K562 (cell line): ENCODE results near the gene KBTBD13. TPM values are rescaled to one million over a fixed set of nuclear protein-coding genes. Genes with fewer than 3 reads are reported as not detected.

Experiments used
- ARID4B ChIP-seq: sonication (generic); formaldehyde crosslinking; IDR thresholded peaks from 2 replicates; pipeline ENCODE4 v1.8.0; 2022; ENCODE audit warnings: mild to moderate bottlenecking, missing genetic modification reagents
- ATF7 ChIP-seq: fragments of 450-650 bp; IDR thresholded peaks from 2 replicates; pipeline ENCODE4 v1.7.1; 2014; ENCODE audit warnings: mild to moderate bottlenecking, moderate library complexity
- BRCA1 ChIP-seq, 2 experiments: fragments of 450-650 bp in 1 of 2; sonication (generic) in 1 of 2; formaldehyde crosslinking in 1 of 2; IDR thresholded peaks; 2 replicates each; pipeline versions ENCODE4 v1.5.0 to v1.6.1; 2017 to 2020; ENCODE audit warnings: mild to moderate bottlenecking in 1 of 2, missing genetic modification reagents in 1 of 2
- CBX2 ChIP-seq: fragments of 200-600 bp; sonication (generic); IDR thresholded peaks from one replicate; pipeline ENCODE4 v1.6.1; 2012; ENCODE audit warnings: mild to moderate bottlenecking, low read length, inconsistent platforms; ENCODE audit not compliant: insufficient read depth, poor library complexity, severe bottlenecking
- DPF2 ChIP-seq: fragments of 450-650 bp; IDR thresholded peaks from 2 replicates; pipeline ENCODE4 v1.6.1; 2016
- HES1 ChIP-seq: fragments of 450-650 bp; IDR thresholded peaks from 2 replicates; pipeline ENCODE4 v1.6.1; 2016; ENCODE audit warnings: low read depth, mild to moderate bottlenecking, moderate library complexity
- MTA3 ChIP-seq: fragments of 450-650 bp; formaldehyde crosslinking; IDR thresholded peaks from 2 replicates; pipeline ENCODE4 v1.6.1; 2017; ENCODE audit warnings: mild to moderate bottlenecking, borderline replicate concordance
- PHF21A ChIP-seq: fragments of 450-650 bp; IDR thresholded peaks from 2 replicates; pipeline ENCODE4 v1.6.1; 2017; ENCODE audit warnings: low read depth, borderline replicate concordance
- SMAD4 ChIP-seq: fragments of 250-450 bp; sonication (Bioruptor Pico); conservative IDR thresholded peaks from 2 replicates; pipeline ENCODE4 v1.8.0; 2021; ENCODE audit warnings: inconsistent platforms, mild to moderate bottlenecking, moderate library complexity
- ZC3H11A ChIP-seq: IDR thresholded peaks from 2 replicates; pipeline ENCODE4 v1.6.1; 2012; ENCODE audit warnings: low read depth, low read length, improper control_type of control experiment
- ZKSCAN1 ChIP-seq: fragments of 150-350 bp; IDR thresholded peaks from 2 replicates; pipeline ENCODE4 v1.6.1; 2016; ENCODE audit warnings: low read depth, low read length
- ZNF318 ChIP-seq, 2 experiments: fragments of 450-650 bp; IDR thresholded peaks; 2 replicates each; pipeline ENCODE4 v1.6.1; 2016; ENCODE audit warnings: mild to moderate bottlenecking in 2 of 2, borderline replicate concordance in 1 of 2, low read depth in 1 of 2, moderate library complexity in 1 of 2
- polyA plus RNA-seq, 8 experiments: library from polyadenylated mRNA; depleted of rRNA in 4 of 8; stranded (reverse) in 5 of 8; unstranded in 3 of 8; fragments of >200 nt; fragmentation: Nextera tagmentation in 2 of 8; fragmentation: Illumina TruSeq in 1 of 8; extraction: Ambion mirVana in 2 of 8; extraction: Trizol in 1 of 8; gene quantifications; 2 replicates each; pipeline versions ENCODE4 v1.2.1 to v1.2.3, GENCODE V29; 2011 to 2014; ENCODE audit warnings: inconsistent platforms in 1 of 8, missing spikeins in 1 of 8
- total RNA-seq, 7 experiments: library from RNA; depleted of rRNA in 6 of 7; stranded (reverse); fragments of >200 nt in 6 of 7; fragmentation: Illumina TruSeq in 2 of 7; extraction: Trizol in 2 of 7; gene quantifications; 2 replicates each; pipeline versions ENCODE4 v1.2.1 to v1.2.3, GENCODE V29; 2011 to 2021; ENCODE audit warnings: low replicate concordance in 1 of 7

KBTBD13 gene
- total and polyA plus RNA-seq, 9 of the 15 experiments (the other 6 are each of a cell fraction or from before 2014, with no cell fraction given), result 0.07 to 0.13 (median 0.10) TPM; not detected in 3

DNA sequence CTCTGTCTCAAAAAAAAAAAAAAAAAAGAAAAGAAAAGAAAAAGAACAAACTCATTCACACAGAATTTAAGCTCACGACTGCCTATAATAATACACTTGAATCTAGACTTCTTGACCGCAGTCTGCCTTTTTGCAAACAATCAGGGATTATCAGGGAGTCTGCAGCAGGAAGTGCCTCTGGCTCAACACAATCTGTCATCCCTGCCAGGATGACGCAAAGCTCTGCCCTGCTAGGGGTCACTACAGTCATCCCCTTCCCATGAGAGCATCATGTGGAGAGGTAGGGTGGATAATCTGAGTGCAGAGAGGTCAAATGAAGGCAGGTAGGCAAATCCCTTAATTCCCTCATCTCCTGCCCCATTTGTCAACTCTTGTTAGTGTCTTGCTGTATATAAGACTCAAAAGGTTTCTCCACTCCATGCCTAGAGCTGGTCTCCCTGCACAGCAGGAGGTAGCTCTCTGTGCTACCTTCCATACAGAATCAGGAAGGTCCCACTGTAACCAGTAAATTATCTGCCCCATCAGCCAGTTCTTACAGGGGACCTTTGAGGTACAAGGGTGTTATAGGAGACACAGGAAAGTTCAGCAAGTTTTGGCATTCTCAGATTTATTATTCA lies 34.2 kb downstream of the KBTBD13 start (continued):
- TF ChIP-seq ZNF318 (IDR thresholded peaks at IDR 0.05; ENCODE audit: borderline replicate concordance in 1 of 2, low read depth in 1 of 2) (no peak), ARID4B (CRISPR knock-in tag) (no peak), ZC3H11A (no peak), DPF2 (peak; percentile 40; the same call in 1 of the 2 replicates), PHF21A (no peak), ATF7 (peak; percentile 59), CBX2 (no peak), MTA3 (0 out of 2 replicates have a peak, but pooled peaks have one; percentile 25), SMAD4 (peak; percentile 44), ZKSCAN1 (no peak), BRCA1 (IDR thresholded peaks at IDR 0.05) (no peak), BRCA1 (CRISPR knock-in tag; IDR thresholded peaks at IDR 0.05) (no peak), HES1 (0 out of 2 replicates have a peak, but pooled peaks have one; percentile 34)
